Muscle of leg (tissue), 16 donors: Measurements from ENCODE around the gene CCDC91. TPM values are rescaled to one million over a fixed set of nuclear protein-coding genes. Genes with fewer than 3 reads are reported as not detected.

ENCODE experiments used
- DNase-seq: peaks from one replicate; pipeline ENCODE4 v3.0.0; 2013
- H3K27ac ChIP-seq: one replicate; pipeline ENCODE4 v1.5.1; 2013; ENCODE audit warnings: mild to moderate bottlenecking, low read length, control low read depth
- H3K27me3 ChIP-seq: one replicate; pipeline ENCODE4 v1.6.1; 2013; ENCODE audit warnings: low read length; ENCODE audit not compliant: control insufficient read depth, insufficient read depth
- H3K36me3 ChIP-seq: one replicate; pipeline ENCODE4 v1.6.1; 2013; ENCODE audit warnings: low read length; ENCODE audit not compliant: control insufficient read depth, insufficient read depth
- H3K4me1 ChIP-seq: one replicate; pipeline ENCODE4 v1.6.1; 2013; ENCODE audit warnings: low read length; ENCODE audit not compliant: control insufficient read depth, insufficient read depth
- H3K4me3 ChIP-seq: one replicate; pipeline ENCODE4 v1.5.1; 2013; ENCODE audit warnings: low read length, control low read depth
- H3K9me3 ChIP-seq: replicated peaks from 2 replicates; pipeline ENCODE4 v1.6.1; 2013; ENCODE audit warnings: low read depth, low read length; ENCODE audit not compliant: control insufficient read depth
- WGBS: methylation state at CpG from one replicate; pipeline ENCODE4 v1.1.5; 2013; ENCODE audit warnings: missing lambda C conversion rate; ENCODE audit not compliant: insufficient coverage; 5-methylcytosine and 5-hydroxymethylcytosine counted together
- long read RNA-seq, 11 donors: transcript quantifications; one replicate each; lab custom pipeline, GENCODE V29; 2026
- polyA plus RNA-seq, 8 donors: library from polyadenylated mRNA; unstranded; fragments of 120-200 nt; gene quantifications; one replicate each; pipeline versions ENCODE4 v1.2.1 to v1.2.3, GENCODE V29; 2013; ENCODE audit warnings: inconsistent platforms in 1 of 8, low replicate concordance in 1 of 8; ENCODE audit not compliant: insufficient read length in 8 of 8, insufficient read depth in 1 of 8
- total RNA-seq: library from RNA; stranded (reverse); fragments of 120-200 nt; gene quantifications from one replicate; pipeline ENCODE4 v1.2.4, GENCODE V29; 2013

Gene CCDC91, protein sequence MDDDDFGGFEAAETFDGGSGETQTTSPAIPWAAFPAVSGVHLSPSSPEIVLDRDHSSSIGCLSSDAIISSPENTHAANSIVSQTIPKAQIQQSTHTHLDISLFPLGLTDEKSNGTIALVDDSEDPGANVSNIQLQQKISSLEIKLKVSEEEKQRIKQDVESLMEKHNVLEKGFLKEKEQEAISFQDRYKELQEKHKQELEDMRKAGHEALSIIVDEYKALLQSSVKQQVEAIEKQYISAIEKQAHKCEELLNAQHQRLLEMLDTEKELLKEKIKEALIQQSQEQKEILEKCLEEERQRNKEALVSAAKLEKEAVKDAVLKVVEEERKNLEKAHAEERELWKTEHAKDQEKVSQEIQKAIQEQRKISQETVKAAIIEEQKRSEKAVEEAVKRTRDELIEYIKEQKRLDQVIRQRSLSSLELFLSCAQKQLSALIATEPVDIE
- total RNA-seq: 30.0 TPM
- 10 to 100 TPM; 18.5 to 24.3 (median 22.3) TPM for polyA plus RNA-seq
- long read RNA-seq, donor 1, partial matches to known transcripts: 0 of 4 reads
- long read RNA-seq, donor 1, other reads (novel, unspliced or antisense): 0 of 4 reads
- long read RNA-seq, donor 2, partial matches to known transcripts: 0 of 1 reads
- long read RNA-seq, donor 2, other reads (novel, unspliced or antisense): 0 of 1 reads
- long read RNA-seq, donor 3, transcript CCDC91-205 (11 exons, 1,301 nt): major isoform, 10 of 23 reads
- long read RNA-seq, donor 3, partial matches to known transcripts: 0 of 23 reads
- long read RNA-seq, donor 3, other reads (novel, unspliced or antisense): 7 of 23 reads
- long read RNA-seq, donor 4, partial matches to known transcripts: 0 of 4 reads
- long read RNA-seq, donor 4, other reads (novel, unspliced or antisense): 0 of 4 reads
- long read RNA-seq, donor 5, transcript CCDC91-205 (11 exons, 1,301 nt): major isoform, 10 of 20 reads
- long read RNA-seq, donor 5, partial matches to known transcripts: 0 of 20 reads
- long read RNA-seq, donor 5, other reads (novel, unspliced or antisense): 6 of 20 reads
- long read RNA-seq, donor 6, partial matches to known transcripts: 0 of 6 reads
- long read RNA-seq, donor 6, other reads (novel, unspliced or antisense): 0 of 6 reads
- long read RNA-seq, donor 7, partial matches to known transcripts: 0 of 3 reads
- long read RNA-seq, donor 7, other reads (novel, unspliced or antisense): 0 of 3 reads
- long read RNA-seq, donor 8, partial matches to known transcripts: 0 of 3 reads
- long read RNA-seq, donor 8, other reads (novel, unspliced or antisense): 0 of 3 reads
- long read RNA-seq, donor 9, transcript CCDC91-205 (11 exons, 1,301 nt): major isoform, 6 of 8 reads
- long read RNA-seq, donor 9, partial matches to known transcripts: 0 of 8 reads
- long read RNA-seq, donor 9, other reads (novel, unspliced or antisense): 0 of 8 reads
- long read RNA-seq, donor 10, partial matches to known transcripts: 0 of 4 reads
- long read RNA-seq, donor 10, other reads (novel, unspliced or antisense): 0 of 4 reads
- long read RNA-seq, donor 11, transcript CCDC91-205 (11 exons, 1,301 nt): major isoform, 6 of 10 reads
- long read RNA-seq, donor 11, partial matches to known transcripts: 0 of 10 reads
- long read RNA-seq, donor 11, other reads (novel, unspliced or antisense): 0 of 10 reads

DNA sequence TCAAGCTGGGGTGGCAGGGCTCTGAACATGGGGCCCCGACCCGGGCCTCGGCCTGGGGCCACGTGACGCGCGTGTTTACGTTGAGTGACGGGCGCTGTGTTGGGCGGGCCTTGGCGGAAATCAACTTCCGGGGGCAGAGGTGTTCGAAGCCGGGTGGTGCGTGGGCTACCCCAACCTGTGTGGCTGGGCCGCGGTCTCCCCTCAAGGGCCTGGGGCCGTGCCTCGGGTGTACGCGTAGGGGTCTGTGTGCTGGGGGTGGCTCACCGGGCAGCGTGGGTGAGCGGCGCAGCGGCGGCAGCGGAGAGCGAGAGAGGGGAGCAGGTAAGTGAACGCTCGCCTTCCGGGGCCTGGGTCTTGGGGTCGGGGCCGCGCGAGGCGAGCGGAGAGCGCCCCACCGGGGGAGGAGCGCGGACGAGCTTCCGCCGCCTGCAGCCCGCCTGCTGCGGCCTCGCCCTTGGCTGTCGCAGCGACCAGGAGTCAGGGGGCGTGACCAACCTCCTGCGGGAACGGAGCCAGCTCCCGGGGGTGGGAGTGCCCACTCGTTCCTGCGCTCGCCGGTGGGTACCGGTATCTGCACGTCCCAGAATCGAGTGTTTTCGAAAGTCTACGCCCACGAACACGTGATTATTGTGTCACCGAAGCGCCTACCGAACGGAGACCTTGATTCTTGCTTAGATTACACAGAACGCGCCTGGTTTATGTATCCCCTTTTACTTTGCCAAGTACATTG is at the start of gene CCDC91:
Gene CCDC91 (plus strand): TSS at position 136 of the 730 bp plus-strand sequence. CDS start 66,760 bp downstream, outside the sequence.
- no peaks in the 10 kb centered on the region for H3K27me3 ChIP-seq
- no peaks in the 10 kb centered on the region for H3K9me3 ChIP-seq
- H3K4me3 ChIP-seq: peak within 1 kb of the TSS; percentile 89
- peaks cover 10% of the 10 kb centered on the region for H3K4me1 ChIP-seq
- under 1% methylated on average over 71 of the region's 72 CpGs for WGBS
- peak within 1 kb of the TSS; percentile 98 for H3K27ac ChIP-seq
- DNase-seq: peak; percentile 93
- H3K36me3 ChIP-seq: no peaks in the 10 kb centered on the region

DNA sequence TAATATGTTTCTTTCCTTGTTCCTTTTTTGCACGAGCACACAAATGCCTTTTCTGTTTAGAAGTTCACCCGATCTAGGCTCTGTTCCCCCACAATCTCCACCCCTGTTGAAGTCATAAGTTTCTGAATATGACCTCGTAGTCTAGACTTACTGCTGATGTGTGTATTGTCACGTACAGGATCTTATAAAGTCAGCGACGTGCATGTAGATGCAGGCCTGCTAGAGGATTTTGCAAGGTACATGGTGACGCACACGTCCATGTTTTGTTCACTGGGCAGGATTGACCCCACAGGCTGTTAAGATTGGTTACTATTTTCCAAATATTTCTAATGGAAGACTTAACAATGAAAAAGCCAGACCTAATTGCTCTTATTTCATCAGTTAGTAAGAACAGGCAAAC is 46.2 kb upstream of the CCDC91 start:
- Histone ChIP-seq H3K36me3 (no peaks in the 10 kb centered on the region), H3K4me1 (no peaks in the 10 kb centered on the region), H3K9me3 (no peaks in the 10 kb centered on the region), H3K27ac (no peak overlapping the region), H3K4me3 (no peak overlapping the region), H3K27me3 (no peaks in the 10 kb centered on the region)
- 83% methylated on average over 1 of the region's 8 CpGs for WGBS
- no peak for DNase-seq

DNA sequence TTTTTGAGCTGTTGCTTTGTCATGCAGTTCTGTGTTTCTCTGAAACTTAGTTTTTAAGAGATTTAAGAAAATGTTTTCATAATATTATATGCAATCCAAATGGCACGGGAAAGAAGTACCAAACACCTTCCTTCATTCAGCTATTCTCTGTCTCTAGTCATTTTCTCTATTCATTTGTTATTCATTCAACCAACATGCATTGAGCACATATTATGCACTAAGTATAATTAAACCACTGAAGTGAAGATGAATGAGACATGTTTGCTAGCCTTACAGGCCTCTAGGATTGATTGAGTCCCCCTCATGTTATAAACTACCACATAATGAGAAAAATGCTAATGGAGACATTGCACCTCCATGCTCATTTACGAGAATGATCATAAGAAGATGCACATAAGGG is 45.7 kb upstream of the CCDC91 start:
- Histone ChIP-seq H3K36me3 (no peaks in the 10 kb centered on the region), H3K4me3 (no peak overlapping the region), H3K9me3 (no peaks in the 10 kb centered on the region), H3K4me1 (no peaks in the 10 kb centered on the region), H3K27me3 (no peaks in the 10 kb centered on the region), H3K27ac (no peak overlapping the region)
- 100% methylated on average over 1 of the region's 2 CpGs for WGBS
- no peak for DNase-seq

DNA sequence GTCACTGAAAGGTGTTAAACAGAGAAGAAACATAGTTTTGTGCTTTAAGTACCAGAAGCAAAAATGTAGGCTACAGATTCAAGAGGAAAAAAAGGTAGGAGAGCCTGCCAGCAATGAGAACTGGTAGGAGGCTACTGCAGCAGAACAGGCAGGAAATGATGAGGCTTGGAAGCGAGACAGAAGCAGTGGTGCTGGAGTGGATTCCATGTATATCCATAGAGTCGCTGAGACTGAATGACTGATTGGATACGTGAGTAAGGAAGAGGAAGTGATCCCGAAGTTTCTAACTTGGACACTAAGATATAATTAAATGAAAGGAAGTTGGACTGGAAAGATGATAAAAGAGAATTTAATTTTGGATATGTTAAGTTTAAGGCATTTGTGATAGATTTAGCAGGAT is 45.0 kb upstream of the CCDC91 start:
- H3K36me3 ChIP-seq: no peaks in the 10 kb centered on the region
- H3K27ac ChIP-seq: no peak overlapping the region
- no peak overlapping the region for H3K4me3 ChIP-seq
- no peaks in the 10 kb centered on the region for H3K27me3 ChIP-seq
- no peak for DNase-seq
- WGBS: 73% methylated on average over 4 of the region's 4 CpGs
- no peaks in the 10 kb centered on the region for H3K4me1 ChIP-seq
- H3K9me3 ChIP-seq: no peaks in the 10 kb centered on the region

DNA sequence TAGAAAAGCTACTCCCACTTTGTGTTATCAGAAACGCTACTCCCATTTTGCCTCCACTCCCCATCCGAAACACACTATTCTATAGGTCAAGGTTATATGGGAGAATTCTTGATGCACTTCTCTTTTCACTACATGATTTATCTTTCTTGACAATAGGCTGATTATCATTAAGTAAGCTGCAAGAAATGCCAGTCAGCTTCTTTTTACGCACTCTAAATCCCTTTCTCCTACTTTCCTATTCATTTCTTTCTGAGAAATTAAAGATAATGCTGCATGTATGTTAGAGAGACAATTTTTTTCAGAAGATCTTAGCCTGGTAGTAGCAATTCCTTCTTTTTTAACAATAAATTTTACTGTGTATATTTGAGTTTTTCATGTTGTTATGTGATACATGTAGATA is 41.0 kb upstream of the CCDC91 start:
- no peaks in the 10 kb centered on the region for H3K4me1 ChIP-seq
- no peaks in the 10 kb centered on the region for H3K27me3 ChIP-seq
- no CpG with 5 or more reads among the region's 3 CpGs for WGBS
- peaks cover 2% of the 10 kb centered on the region for H3K9me3 ChIP-seq
- no peak overlapping the region for H3K4me3 ChIP-seq
- DNase-seq: no peak
- H3K36me3 ChIP-seq: no peaks in the 10 kb centered on the region
- H3K27ac ChIP-seq: no peak overlapping the region

DNA sequence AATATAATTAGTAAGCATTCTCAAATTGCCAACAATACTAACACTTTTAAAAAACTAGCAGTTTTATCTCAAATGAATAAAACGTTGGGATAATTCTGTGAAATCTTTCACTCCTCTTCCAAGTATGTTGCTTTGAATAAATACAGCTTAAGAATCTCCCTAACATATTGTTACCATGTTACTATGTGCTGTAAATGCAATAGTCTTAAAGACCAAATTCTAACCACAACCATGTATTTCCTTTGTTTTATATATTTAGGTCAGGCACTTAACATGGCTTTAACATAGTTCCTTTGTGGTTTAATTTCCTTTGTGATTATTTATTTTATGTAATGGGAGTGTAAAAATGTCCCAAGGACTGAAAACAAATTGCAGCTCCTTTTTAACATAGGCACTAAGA is 33.9 kb upstream of the CCDC91 start:
- no peak for DNase-seq
- Histone ChIP-seq H3K4me1 (no peaks in the 10 kb centered on the region), H3K9me3 (no peaks in the 10 kb centered on the region), H3K27ac (no peak overlapping the region), H3K27me3 (no peaks in the 10 kb centered on the region), H3K36me3 (no peaks in the 10 kb centered on the region), H3K4me3 (no peak overlapping the region)
- WGBS: no CpG with 5 or more reads among the region's 1 CpG

DNA sequence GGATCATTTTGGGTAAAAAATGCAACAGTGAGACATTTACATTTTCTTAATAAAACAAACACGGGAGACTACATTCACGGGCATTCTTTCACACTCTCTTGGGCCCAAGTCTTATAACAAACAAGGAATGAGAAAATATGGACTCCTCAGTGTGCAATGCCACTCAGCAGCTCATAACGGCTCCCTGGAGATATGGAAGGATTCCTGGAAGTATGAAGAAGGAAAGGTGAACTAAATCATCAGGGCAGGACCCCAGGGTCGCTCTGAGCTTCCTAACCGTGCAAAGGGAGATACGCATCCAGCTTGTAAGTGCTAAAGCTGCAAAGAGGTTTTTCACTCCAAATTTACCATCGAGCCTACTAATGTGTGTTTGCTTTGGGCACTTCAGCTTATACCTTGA is 33.5 kb upstream of the CCDC91 start:
- Histone ChIP-seq H3K9me3 (no peaks in the 10 kb centered on the region), H3K4me1 (no peaks in the 10 kb centered on the region), H3K36me3 (no peaks in the 10 kb centered on the region), H3K27me3 (no peaks in the 10 kb centered on the region), H3K4me3 (no peak overlapping the region), H3K27ac (no peak overlapping the region)
- 32% methylated on average over 3 of the region's 7 CpGs for WGBS
- DNase-seq: no peak

DNA sequence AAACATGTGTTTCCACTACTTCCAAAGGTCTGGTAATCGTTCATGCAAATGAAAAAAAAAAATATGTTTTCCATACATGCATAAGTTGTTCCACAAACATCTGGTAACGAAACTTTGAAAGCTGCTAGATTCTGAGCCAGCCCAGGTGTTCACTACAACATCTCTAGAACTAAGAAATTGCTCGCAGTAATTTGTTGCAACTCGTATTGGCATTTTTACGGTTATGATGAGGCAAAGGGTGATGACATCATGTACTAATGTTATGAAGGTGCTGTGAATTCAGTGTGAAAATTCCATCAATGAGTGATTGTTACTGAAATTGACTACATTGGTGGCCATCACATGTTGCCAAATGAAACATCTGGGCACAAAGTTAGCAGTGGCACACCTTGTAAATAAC is 31.9 kb upstream of the CCDC91 start:
- Histone ChIP-seq H3K27ac (no peak overlapping the region), H3K4me3 (no peak overlapping the region), H3K27me3 (no peaks in the 10 kb centered on the region), H3K9me3 (no peaks in the 10 kb centered on the region), H3K4me1 (no peaks in the 10 kb centered on the region), H3K36me3 (no peaks in the 10 kb centered on the region)
- 66% methylated on average over 2 of the region's 5 CpGs for WGBS
- DNase-seq: no peak

DNA sequence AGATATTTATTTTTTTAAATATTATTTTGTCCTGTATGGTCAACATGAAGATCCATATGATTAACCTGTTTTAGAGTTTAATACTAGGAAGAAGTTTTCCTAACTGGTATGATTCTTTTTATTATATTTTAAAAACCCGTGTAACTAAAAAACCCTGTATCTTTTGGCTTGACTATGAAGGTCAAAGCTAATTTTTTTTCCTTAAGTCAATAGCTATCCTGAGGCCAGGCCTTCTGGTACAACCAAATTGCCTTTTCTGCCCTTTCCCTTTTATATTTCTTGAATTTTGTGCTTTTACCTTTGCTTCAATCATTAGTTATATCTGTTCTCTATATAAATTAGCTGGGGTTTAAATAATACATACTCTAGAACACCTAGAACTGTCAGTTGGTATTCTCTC is 30.6 kb upstream of the CCDC91 start:
- no peaks in the 10 kb centered on the region for H3K36me3 ChIP-seq
- no peaks in the 10 kb centered on the region for H3K4me1 ChIP-seq
- H3K4me3 ChIP-seq: no peak overlapping the region
- no peaks in the 10 kb centered on the region for H3K9me3 ChIP-seq
- no peak for DNase-seq
- H3K27ac ChIP-seq: no peak overlapping the region
- H3K27me3 ChIP-seq: no peaks in the 10 kb centered on the region
- WGBS: no CpG with 5 or more reads among the region's 1 CpG
